Body of pancreas (tissue), 4 donors: Measurements from ENCODE around the gene MYO9B. TPM values are rescaled to one million over a fixed set of nuclear protein-coding genes. Genes with fewer than 3 reads are reported as not detected.

Experiments used
- ATAC-seq: fragments of 150-250 bp; one replicate; pipeline ENCODE4 v1.9.1; 2016
- DNase-seq, 4 donors: peaks; one replicate each; pipeline ENCODE4 v3.0.0-alpha.2; 2019
- H3K27ac ChIP-seq, 4 donors: fragments of 200-600 bp; sonication (generic); 1 replicate in 3 of 4; 2 replicates in 1 of 4; pipeline versions ENCODE4 v1.5.1 to v1.6.1; 2016 to 2019; ENCODE audit warnings: mild to moderate bottlenecking in 1 of 4, mixed read lengths in 1 of 4, moderate library complexity in 1 of 4
- H3K27me3 ChIP-seq, 2 donors: fragments of 200-600 bp; sonication (generic); one replicate each; pipeline ENCODE4 v1.6.0; 2016; ENCODE audit warnings: mild to moderate bottlenecking in 1 of 2
- H3K36me3 ChIP-seq, 2 donors: fragments of 200-600 bp; sonication (generic); replicated peaks in 1 of 2; 2 replicates each; pipeline ENCODE4 v1.5.1; 2016; ENCODE audit warnings: low read depth in 2 of 2; ENCODE audit not compliant: insufficient read depth in 1 of 2
- H3K4me1 ChIP-seq: fragments of 200-600 bp; sonication (generic); one replicate; pipeline ENCODE4 v1.6.0; 2016
- H3K4me3 ChIP-seq, 2 donors: fragments of 200-600 bp; sonication (generic); 1 replicate in 1 of 2; 2 replicates in 1 of 2; pipeline ENCODE4 v1.5.1; 2016 to 2019
- H3K9me3 ChIP-seq, 3 donors: fragments of 200-600 bp; sonication (generic); 1 replicate in 2 of 3; 2 replicates in 1 of 3; pipeline ENCODE4 v1.5.1; 2016
- POLR2A ChIP-seq, 3 donors: fragments of 450-650 bp; IDR thresholded peaks; one replicate each; pipeline ENCODE4 v1.6.1; 2016; ENCODE audit warnings: antibody characterized with exemption in 3 of 3, mild to moderate bottlenecking in 2 of 3
- WGBS, 2 donors: methylation state at CpG; one replicate each; pipeline ENCODE4 v1.1.5; 2017; 5-methylcytosine and 5-hydroxymethylcytosine counted together
- intact Hi-C: fragments of 100-400 bp; cut with DNase I; formaldehyde crosslinking; loops from one replicate; pipeline ENCODE4 v1.15.1; 2023
- total RNA-seq, 2 donors: library from RNA; depleted of rRNA; stranded (reverse); fragments of >200 nt; gene quantifications; one replicate each; pipeline ENCODE4 v1.1.0, GENCODE V29; 2016
- TF ChIP-seq, protein P1 (sequence below), 7 experiments: fragments of 450-650 bp in 4 of 7; fragments of 200-600 bp in 3 of 7; sonication (generic) in 3 of 7; IDR thresholded peaks; one replicate each; pipeline ENCODE4 v1.5.1; 2016 to 2019; ENCODE audit warnings: antibody characterized with exemption in 7 of 7

The MYO9B gene
- total RNA-seq, 2 donors from 2014 or later, result 26.2 to 56.0 TPM

DNA sequence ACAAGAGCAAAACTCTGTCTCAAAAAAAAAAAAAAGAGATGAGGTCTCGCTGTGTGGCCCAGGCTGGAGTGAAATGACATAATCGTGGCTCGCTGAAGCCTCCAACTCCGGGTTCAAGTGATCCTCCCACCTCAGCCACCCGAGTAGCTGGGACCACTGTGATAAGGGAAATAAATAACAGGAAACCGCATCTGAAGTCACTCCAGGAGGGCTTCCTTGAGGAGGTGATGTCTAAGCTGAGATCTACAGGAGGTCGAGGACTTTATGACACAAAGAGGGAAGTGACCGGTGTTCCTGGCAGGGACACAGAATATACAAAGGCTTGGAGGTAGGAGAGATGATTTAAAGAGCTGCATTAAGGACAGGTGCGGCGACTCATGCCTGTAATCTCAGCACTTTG lies 179.1 kb downstream of the MYO9B start:
- DNase-seq, result no peak
- Histone ChIP-seq H3K4me1 (peaks cover 47% of the 10 kb centered on the region), H3K9me3 (no peaks in the 10 kb centered on the region), H3K27me3 (no peaks in the 10 kb centered on the region), H3K4me3 (no peak overlapping the region), H3K27ac (peak overlapping the region in 3 of 4 donors; percentile 72 to 90 (median 80)), H3K36me3 (no peaks in the 10 kb centered on the region)
- no peak for ATAC-seq
- intact Hi-C loops, result no loop called here
- 78 to 81% methylated on average over 10 of the region's 10 CpGs for WGBS, 2 donors
- TF ChIP-seq POLR2A (IDR thresholded peaks at IDR 0.05), result no peak
- TF ChIP-seq, protein P1, sequence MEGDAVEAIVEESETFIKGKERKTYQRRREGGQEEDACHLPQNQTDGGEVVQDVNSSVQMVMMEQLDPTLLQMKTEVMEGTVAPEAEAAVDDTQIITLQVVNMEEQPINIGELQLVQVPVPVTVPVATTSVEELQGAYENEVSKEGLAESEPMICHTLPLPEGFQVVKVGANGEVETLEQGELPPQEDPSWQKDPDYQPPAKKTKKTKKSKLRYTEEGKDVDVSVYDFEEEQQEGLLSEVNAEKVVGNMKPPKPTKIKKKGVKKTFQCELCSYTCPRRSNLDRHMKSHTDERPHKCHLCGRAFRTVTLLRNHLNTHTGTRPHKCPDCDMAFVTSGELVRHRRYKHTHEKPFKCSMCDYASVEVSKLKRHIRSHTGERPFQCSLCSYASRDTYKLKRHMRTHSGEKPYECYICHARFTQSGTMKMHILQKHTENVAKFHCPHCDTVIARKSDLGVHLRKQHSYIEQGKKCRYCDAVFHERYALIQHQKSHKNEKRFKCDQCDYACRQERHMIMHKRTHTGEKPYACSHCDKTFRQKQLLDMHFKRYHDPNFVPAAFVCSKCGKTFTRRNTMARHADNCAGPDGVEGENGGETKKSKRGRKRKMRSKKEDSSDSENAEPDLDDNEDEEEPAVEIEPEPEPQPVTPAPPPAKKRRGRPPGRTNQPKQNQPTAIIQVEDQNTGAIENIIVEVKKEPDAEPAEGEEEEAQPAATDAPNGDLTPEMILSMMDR (IDR thresholded peaks at IDR 0.05), result no peak

DNA sequence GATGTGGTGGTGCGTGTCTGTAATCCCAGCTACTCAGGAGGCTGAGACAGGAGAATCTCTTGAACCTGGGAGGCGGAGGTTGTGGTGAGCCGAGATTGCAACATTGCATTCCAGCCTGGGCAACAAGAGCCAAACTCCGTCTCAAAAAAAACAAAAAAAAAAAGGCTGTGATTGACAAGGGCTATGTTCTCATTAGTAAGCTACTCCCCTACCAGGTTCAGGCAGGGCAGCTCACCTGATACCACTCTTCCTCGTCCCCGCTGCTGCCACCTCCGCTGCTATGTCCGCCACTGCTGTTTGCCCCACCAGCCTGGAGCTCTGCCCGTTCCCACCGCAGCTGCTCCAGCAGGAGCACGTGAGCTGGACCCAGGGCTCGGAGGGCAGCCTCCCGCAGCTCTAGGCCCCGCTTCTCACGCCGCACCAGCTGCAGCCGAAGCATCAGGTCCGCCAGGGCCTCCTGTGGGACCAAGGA lies 179.6 kb downstream of the MYO9B start:
- no peaks in the 10 kb centered on the region for H3K36me3 ChIP-seq
- ATAC-seq, result peak; percentile 90
- no peaks in the 10 kb centered on the region for H3K27me3 ChIP-seq
- no peaks in the 10 kb centered on the region for H3K9me3 ChIP-seq
- peak overlapping the region; percentile 65 to 90 (median 76) for H3K27ac ChIP-seq
- intact Hi-C loops, result no loop called here
- DNase-seq, result peak; percentile 64 to 81 (median 80)
- 29 to 37% methylated on average over 5 to 17 of the region's 18 CpGs for WGBS, 2 donors
- H3K4me1 ChIP-seq, result peaks cover 47% of the 10 kb centered on the region
- no peak overlapping the region for H3K4me3 ChIP-seq
- TF ChIP-seq, protein P1 (IDR thresholded peaks at IDR 0.05), result no peak
- peak in 2 of 3 donors; percentile 33 to 59 for TF ChIP-seq POLR2A (IDR thresholded peaks at IDR 0.05)

DNA sequence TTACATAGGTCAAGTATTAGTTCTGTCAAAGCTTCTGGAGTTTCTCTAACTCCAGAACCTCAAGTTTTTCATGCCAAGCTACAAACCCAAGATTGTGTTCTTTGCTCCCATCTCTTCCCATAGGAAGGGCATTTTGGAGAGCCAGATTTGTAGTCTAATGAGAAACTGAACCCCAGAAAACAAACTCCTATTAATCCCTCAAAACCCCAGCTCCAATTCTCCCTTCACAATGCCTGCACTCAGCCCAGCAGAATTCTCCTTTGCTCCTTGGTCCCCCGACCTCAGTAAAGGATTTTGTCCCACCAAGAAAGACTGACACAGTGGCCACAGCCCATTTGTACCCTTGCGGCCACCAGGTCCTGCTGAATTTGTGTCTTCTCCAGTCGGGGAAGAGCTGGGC lies 180.6 kb downstream of the MYO9B start:
- Histone ChIP-seq H3K36me3 (no peaks in the 10 kb centered on the region), H3K4me1 (peaks cover 56% of the 10 kb centered on the region), H3K27me3 (no peaks in the 10 kb centered on the region), H3K4me3 (no peak overlapping the region), H3K9me3 (no peaks in the 10 kb centered on the region), H3K27ac (peak overlapping the region in 1 of 4 donors; percentile 90)
- WGBS, 2 donors, result 73 to 87% methylated on average over 3 of the region's 3 CpGs
- intact Hi-C loops, result no loop called here
- TF ChIP-seq, protein P1 (IDR thresholded peaks at IDR 0.05), result no peak
- no peak for TF ChIP-seq POLR2A (IDR thresholded peaks at IDR 0.05)
- DNase-seq (no peak), ATAC-seq (no peak)

DNA sequence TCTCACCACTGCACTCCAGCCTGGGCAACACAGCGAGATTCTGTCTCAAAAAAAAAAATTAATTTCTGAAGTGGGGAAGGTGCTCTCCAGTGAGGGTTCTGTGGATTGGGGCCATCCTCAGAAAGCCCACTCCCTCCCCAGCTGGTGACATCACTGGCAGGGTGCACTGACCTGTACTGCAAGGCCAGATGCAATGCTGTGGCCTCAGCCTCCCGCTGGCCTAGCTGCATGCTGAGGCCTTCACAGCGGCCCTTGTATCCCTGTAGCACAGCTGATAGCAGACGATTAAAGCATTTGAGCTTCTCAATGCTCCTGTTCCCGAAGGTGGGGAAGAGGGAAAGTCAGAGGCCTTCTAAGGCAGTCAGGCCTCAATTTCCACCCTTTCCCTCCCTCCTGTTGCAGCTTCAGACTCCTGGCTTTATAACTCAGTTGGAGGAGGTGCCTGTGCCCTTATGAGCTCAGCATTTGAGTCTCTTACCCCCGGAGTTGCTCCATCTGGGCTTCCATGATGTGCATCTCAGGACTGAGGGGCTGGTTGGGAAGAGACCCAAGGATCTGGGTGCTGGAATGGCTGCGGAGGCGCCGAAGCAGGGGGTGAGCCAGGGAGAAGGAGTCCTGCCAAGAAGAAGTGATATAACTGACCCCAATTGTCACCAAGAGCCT lies 183.7 kb downstream of the MYO9B start:
- no peaks in the 10 kb centered on the region for H3K27me3 ChIP-seq
- H3K27ac ChIP-seq, result peak overlapping the region; percentile 57 to 87 (median 76)
- 64 to 75% methylated on average over 9 of the region's 9 CpGs for WGBS, 2 donors
- peak in 1 of 4 donors; percentile 42 for DNase-seq
- H3K4me3 ChIP-seq, result no peak overlapping the region
- TF ChIP-seq POLR2A (IDR thresholded peaks at IDR 0.05), result no peak
- TF ChIP-seq, protein P1 (IDR thresholded peaks at IDR 0.05), result no peak
- peaks cover 60% of the 10 kb centered on the region for H3K4me1 ChIP-seq
- no peaks in the 10 kb centered on the region for H3K36me3 ChIP-seq
- no peaks in the 10 kb centered on the region for H3K9me3 ChIP-seq
- intact Hi-C loops, result no loop called here
- no peak for ATAC-seq

DNA sequence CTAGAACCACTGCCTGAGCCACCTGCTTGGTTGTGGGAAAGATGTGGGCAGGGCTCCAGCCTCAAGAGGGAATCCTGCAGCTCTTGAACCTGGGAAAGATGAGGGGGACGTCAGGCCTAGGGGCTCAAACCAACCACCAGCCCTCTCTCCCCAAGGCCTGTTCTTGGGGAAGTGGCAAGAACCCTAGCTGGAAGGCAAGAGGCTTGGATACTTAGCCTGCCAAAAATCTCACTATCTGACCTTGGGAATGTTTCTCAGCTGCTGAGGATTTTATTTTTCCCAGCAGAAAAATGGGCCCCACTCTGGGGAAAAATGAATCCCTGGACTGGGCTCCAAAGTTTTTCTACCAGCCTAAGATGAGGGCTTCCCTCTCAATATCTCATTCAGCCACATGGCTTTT lies 184.4 kb downstream of the MYO9B start:
- intact Hi-C loops, result no loop called here

More for the DNA sequence above, 184.4 kb downstream of the MYO9B start:
- peak; percentile 73 for ATAC-seq
- H3K4me3 ChIP-seq, result no peak overlapping the region
- H3K27ac ChIP-seq, result peak overlapping the region; percentile 57 to 87 (median 76)
- 31% methylated on average over 1 of the region's 1 CpG; no CpG with 5 or more reads in 1 of the 2 donors for WGBS, 2 donors
- DNase-seq, result peak; percentile 55 to 64 (median 56)
- H3K36me3 ChIP-seq, result no peaks in the 10 kb centered on the region
- no peaks in the 10 kb centered on the region for H3K27me3 ChIP-seq
- TF ChIP-seq, protein P1 (IDR thresholded peaks at IDR 0.05), result no peak
- TF ChIP-seq POLR2A (IDR thresholded peaks at IDR 0.05), result peak in 1 of 3 donors; percentile 48
- H3K9me3 ChIP-seq, result no peaks in the 10 kb centered on the region
- peaks cover 55% of the 10 kb centered on the region for H3K4me1 ChIP-seq
